Measurements from ENCODE around the gene COBL.

DNA sequence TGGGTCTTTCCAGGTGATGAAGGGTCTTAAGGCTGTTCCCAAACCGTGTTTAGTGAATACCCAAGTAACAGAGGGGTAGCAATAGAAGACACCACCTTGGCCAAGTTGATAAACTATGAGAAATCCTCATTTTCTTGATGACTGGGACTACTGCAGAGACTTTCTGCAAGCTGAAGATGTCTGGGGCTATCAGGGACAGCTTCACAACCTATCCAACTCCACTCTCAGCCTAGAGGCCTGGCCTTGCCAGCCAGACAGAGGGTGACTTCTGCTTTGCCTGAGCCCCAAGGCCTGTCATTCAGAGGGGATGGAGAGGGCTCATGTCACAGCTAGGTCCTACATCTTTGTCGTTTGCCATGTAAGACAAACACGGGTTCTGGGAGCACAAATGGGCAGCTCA, 278.0 kb downstream of the COBL start:
- no peak for TF ChIP-seq EZH2 (IDR thresholded peaks at IDR 0.05; ENCODE audit: low read depth)
- TF ChIP-seq, protein P1, sequence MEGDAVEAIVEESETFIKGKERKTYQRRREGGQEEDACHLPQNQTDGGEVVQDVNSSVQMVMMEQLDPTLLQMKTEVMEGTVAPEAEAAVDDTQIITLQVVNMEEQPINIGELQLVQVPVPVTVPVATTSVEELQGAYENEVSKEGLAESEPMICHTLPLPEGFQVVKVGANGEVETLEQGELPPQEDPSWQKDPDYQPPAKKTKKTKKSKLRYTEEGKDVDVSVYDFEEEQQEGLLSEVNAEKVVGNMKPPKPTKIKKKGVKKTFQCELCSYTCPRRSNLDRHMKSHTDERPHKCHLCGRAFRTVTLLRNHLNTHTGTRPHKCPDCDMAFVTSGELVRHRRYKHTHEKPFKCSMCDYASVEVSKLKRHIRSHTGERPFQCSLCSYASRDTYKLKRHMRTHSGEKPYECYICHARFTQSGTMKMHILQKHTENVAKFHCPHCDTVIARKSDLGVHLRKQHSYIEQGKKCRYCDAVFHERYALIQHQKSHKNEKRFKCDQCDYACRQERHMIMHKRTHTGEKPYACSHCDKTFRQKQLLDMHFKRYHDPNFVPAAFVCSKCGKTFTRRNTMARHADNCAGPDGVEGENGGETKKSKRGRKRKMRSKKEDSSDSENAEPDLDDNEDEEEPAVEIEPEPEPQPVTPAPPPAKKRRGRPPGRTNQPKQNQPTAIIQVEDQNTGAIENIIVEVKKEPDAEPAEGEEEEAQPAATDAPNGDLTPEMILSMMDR (conservative IDR thresholded peaks at IDR 0.05) = no peak
